ENCODE measurements around the gene PAX8.

PAX8 gene

DNA sequence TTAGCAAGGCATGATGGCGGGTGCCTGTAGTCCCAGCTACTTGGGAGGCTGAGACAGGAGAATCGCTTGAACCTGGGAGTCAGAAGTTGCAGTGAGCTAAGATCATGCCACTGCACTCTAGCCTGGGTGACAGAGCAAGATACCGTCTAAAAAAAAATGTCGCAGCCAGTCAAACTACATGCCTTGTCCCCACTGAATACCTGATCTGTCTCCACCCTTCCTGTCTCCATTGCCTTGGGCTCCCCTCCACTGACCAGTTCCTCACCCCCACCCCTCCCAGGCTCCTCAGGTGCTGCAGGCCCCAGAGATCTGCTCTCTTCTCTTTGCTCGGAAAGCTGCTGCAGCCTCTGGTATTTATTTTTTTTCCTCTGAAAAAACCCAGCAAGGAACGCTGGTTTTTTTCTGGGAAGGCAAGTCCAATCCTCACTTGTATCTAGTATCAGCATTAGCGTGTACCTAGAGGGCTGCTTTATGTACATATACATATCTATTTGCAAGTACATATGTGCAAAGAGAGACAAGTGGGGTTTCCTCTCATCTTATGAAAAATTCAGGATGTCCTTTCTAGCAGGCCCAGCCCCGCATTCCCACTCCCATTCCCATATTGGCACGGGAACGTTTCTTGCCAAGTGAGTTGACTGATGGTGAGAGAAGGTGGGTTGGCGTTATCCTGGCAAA lies 100.5 kb downstream of the PAX8 start:
- DNase-seq (ENCODE audit: low read depth), result no peak
- H3K4me3 ChIP-seq (ENCODE audit: low read length), result no peak overlapping the region
- TF ChIP-seq, protein P1, sequence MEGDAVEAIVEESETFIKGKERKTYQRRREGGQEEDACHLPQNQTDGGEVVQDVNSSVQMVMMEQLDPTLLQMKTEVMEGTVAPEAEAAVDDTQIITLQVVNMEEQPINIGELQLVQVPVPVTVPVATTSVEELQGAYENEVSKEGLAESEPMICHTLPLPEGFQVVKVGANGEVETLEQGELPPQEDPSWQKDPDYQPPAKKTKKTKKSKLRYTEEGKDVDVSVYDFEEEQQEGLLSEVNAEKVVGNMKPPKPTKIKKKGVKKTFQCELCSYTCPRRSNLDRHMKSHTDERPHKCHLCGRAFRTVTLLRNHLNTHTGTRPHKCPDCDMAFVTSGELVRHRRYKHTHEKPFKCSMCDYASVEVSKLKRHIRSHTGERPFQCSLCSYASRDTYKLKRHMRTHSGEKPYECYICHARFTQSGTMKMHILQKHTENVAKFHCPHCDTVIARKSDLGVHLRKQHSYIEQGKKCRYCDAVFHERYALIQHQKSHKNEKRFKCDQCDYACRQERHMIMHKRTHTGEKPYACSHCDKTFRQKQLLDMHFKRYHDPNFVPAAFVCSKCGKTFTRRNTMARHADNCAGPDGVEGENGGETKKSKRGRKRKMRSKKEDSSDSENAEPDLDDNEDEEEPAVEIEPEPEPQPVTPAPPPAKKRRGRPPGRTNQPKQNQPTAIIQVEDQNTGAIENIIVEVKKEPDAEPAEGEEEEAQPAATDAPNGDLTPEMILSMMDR (IDR thresholded peaks at IDR 0.05; ENCODE audit: insufficient read depth, low read depth, low read length, missing control alignments), result no peak

DNA sequence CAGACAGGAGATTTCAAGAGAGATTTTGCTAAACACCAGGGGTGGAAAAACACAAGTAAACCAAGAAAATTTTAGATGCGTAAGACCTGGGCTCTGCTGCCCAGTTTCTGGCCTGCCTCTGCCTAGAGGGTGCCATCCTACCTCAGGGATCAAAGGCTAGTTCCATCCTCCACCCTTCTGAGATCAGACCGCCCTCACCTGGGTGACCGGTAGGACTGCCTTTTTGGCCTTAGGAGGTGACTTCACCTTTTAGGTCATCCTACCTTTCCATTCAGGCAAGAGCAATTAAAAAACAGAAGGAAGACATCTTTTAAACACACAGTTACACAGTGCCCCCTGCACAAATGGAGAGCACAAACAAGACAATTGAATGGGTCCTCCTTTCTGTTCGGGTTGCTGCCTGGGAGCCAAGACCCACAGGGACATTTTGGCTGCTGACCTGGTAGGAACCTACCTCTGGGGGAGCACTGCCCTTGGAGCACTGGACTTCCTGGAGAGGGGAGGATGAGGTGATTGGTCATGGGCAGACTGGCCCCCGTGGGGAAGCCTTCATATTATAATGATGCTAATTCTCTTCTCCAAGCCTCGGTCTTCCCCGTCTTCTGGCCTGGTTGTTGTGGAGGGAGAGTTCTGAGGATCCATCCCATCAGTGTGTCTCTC lies 101.9 kb downstream of the PAX8 start:
- TF ChIP-seq, protein P1 (IDR thresholded peaks at IDR 0.05; ENCODE audit: insufficient read depth, low read depth, low read length, missing control alignments), result no peak
- no peak for DNase-seq (ENCODE audit: low read depth)
- H3K4me3 ChIP-seq (ENCODE audit: low read length), result no peak overlapping the region

- H3K4me3 ChIP-seq (ENCODE audit: low read length), result no peak overlapping the region
- TF ChIP-seq, protein P1 (IDR thresholded peaks at IDR 0.05; ENCODE audit: insufficient read depth, low read depth, low read length, missing control alignments), result no peak
- no peak for DNase-seq (ENCODE audit: low read depth)
Measured at GRCh38 chr2:113175736-113176695, 102.7 kb downstream of the PAX8 start.

DNA sequence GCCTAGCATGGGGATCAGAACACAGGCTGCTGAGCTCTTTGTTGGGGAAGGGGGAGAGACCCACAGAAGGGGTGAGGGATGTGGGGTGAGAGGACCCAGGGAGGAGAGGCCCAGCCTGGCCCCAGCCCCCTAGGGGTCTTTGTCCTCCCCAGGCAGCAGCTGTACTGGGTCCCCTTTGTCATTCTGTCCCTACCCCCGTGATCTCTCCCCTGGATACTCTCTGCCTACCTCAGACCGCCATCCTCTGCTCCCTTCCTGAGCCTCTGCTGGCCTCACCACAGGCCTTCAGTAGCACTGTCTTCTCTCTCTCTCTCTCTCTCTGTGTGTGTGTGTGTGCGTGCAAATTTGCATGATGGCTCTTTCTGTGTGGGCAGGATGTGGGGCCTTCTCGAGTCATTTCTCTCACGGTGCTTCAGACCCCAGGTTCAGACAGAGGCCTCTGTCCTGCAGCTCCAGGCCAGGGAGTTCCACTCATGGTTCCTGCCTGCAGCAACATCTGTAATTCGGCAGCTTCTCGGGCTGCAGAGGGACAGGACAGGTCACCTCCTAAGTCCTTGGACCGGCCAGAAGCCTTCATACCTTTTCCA lies 103.6 kb downstream of the PAX8 start:
- TF ChIP-seq, protein P1 (IDR thresholded peaks at IDR 0.05; ENCODE audit: insufficient read depth, low read depth, low read length, missing control alignments), result no peak
- no peak for DNase-seq (ENCODE audit: low read depth)
- no peak overlapping the region for H3K4me3 ChIP-seq (ENCODE audit: low read length)

GRCh38 chr2:113174376-113174750 lies 104.4 kb downstream of the PAX8 start:
- DNase-seq (ENCODE audit: low read depth), result no peak
- TF ChIP-seq, protein P1 (IDR thresholded peaks at IDR 0.05; ENCODE audit: insufficient read depth, low read depth, low read length, missing control alignments), result no peak
- H3K4me3 ChIP-seq (ENCODE audit: low read length), result no peak overlapping the region

- DNase-seq (ENCODE audit: low read depth), result no peak
- H3K4me3 ChIP-seq (ENCODE audit: low read length), result no peak within 1 kb of the TSS
- TF ChIP-seq, protein P1 (IDR thresholded peaks at IDR 0.05; ENCODE audit: insufficient read depth, low read depth, low read length, missing control alignments), result no peak
Measured at GRCh38 chr2:113173542-113174375, 105.0 kb downstream of the PAX8 start, which contains the start of gene PSD4. PSD4 (plus strand) TSS chr2:113173971; CDS start chr2:113182457, 8,486 bp downstream.
